Kidney (tissue), 14 donors: ENCODE results near the gene DGAT2L6. TPM values are rescaled to one million over a fixed set of nuclear protein-coding genes. Genes with fewer than 3 reads are reported as not detected.

Source experiments
- DNase-seq, 5 donors: peaks; one replicate each; pipeline ENCODE4 v3.0.0-alpha.2; 2013 to 2020
- FAIRE-seq: peaks from 2 replicates; lab custom pipeline; 2012; peaks lifted over from hg19 to GRCh38; lab: Jason Lieb, UNC
- H3K27ac ChIP-seq, 2 donors: one replicate each; pipeline ENCODE4 v1.7.0; 2013; ENCODE audit warnings: low read depth in 2 of 2, low read length in 2 of 2, inconsistent platforms in 1 of 2
- H3K27me3 ChIP-seq: one replicate; pipeline ENCODE4 v1.7.1; 2013; ENCODE audit warnings: low read length, inconsistent platforms; ENCODE audit not compliant: control insufficient read depth, insufficient read depth
- H3K36me3 ChIP-seq, 3 donors: one replicate each; pipeline versions ENCODE4 v1.7.0 to v1.7.1; 2013; ENCODE audit warnings: low read length in 3 of 3, control low read depth in 1 of 3, inconsistent platforms in 1 of 3; ENCODE audit not compliant: insufficient read depth in 3 of 3, control insufficient read depth in 2 of 3
- H3K4me1 ChIP-seq, 3 donors: one replicate each; pipeline versions ENCODE4 v1.7.0 to v1.7.1; 2013; ENCODE audit warnings: low read length in 3 of 3, inconsistent platforms in 1 of 3, low read depth in 1 of 3; ENCODE audit not compliant: control insufficient read depth in 2 of 3, insufficient read depth in 2 of 3
- H3K4me3 ChIP-seq, 3 donors: one replicate each; pipeline versions ENCODE4 v1.7.0 to v1.8.1; 2013; ENCODE audit warnings: low read length in 3 of 3, control low read depth in 1 of 3, inconsistent platforms in 1 of 3
- H3K9ac ChIP-seq, 3 donors: one replicate each; pipeline versions ENCODE4 v1.7.0 to v1.7.1; 2013; ENCODE audit warnings: low read length in 3 of 3, control low read depth in 1 of 3, inconsistent platforms in 1 of 3
- H3K9me3 ChIP-seq, 3 donors: one replicate each; pipeline versions ENCODE4 v1.7.0 to v1.7.1; 2013; ENCODE audit warnings: low read length in 3 of 3, control low read depth in 1 of 3, inconsistent platforms in 1 of 3; ENCODE audit not compliant: control insufficient read depth in 2 of 3, insufficient read depth in 1 of 3
- intact Hi-C: fragments of 100-400 bp; cut with DNase I; formaldehyde crosslinking; loops from one replicate; pipeline ENCODE4 v1.11.1; 2022
- polyA plus RNA-seq: library from polyadenylated mRNA; stranded (reverse); fragments of 350-450 nt; fragmentation: Illumina TruSeq; extraction: RNeasy Lipid Tissue Mini Kit (QIAGEN cat#74804); gene quantifications from one replicate; pipeline ENCODE4 v1.2.3, GENCODE V29; 2014; ENCODE audit warnings: low read depth, low replicate concordance; ENCODE audit not compliant: insufficient read depth
- total RNA-seq: library from RNA; stranded (reverse); fragmentation: NEBNext Ultra II Directional; extraction: Animal tissue kit (Norgen Biotek cat#: 25700); gene quantifications from one replicate; pipeline ENCODE4 v1.2.1, GENCODE V29; 2021
- TF ChIP-seq, protein P1 (sequence below): IDR thresholded peaks from 3 replicates; pipeline ENCODE4 v1.5.1; 2012; ENCODE audit warnings: mild to moderate bottlenecking, moderate library complexity, borderline replicate concordance; ENCODE audit not compliant: insufficient read depth; ENCODE audit errors: extremely low read depth
- donor health status: control.
- donor health status: control.
- donor health status: control.
- donor health status: control.
- donor health status: control.
- donor health status: DM: yes; HTN: yes; CAD: no.
- donor health status: Normal renal cell carcinoma (clear cell type).

Gene DGAT2L6
- total and polyA plus RNA-seq, 2 donors from 2014 or later: not detected

- peak overlapping the region in 1 of 2 donors; percentile 57 for H3K27ac ChIP-seq
- DNase-seq (peak in 2 of 5 donors; percentile 22 to 32), FAIRE-seq (no peak)
- peaks cover 0 to 10% (median 0%) of the 10 kb centered on the region in 3 donors for H3K4me1 ChIP-seq
- H3K36me3 ChIP-seq: no peaks in the 10 kb centered on the region
- no peaks in the 10 kb centered on the region for H3K27me3 ChIP-seq
- H3K9me3 ChIP-seq: no peaks in the 10 kb centered on the region
- intact Hi-C loops: no loop called here
- TF ChIP-seq, protein P1, sequence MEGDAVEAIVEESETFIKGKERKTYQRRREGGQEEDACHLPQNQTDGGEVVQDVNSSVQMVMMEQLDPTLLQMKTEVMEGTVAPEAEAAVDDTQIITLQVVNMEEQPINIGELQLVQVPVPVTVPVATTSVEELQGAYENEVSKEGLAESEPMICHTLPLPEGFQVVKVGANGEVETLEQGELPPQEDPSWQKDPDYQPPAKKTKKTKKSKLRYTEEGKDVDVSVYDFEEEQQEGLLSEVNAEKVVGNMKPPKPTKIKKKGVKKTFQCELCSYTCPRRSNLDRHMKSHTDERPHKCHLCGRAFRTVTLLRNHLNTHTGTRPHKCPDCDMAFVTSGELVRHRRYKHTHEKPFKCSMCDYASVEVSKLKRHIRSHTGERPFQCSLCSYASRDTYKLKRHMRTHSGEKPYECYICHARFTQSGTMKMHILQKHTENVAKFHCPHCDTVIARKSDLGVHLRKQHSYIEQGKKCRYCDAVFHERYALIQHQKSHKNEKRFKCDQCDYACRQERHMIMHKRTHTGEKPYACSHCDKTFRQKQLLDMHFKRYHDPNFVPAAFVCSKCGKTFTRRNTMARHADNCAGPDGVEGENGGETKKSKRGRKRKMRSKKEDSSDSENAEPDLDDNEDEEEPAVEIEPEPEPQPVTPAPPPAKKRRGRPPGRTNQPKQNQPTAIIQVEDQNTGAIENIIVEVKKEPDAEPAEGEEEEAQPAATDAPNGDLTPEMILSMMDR: no peak
- peak overlapping the region; percentile 85 to 99 (median 99) for H3K4me3 ChIP-seq
- H3K9ac ChIP-seq: peak overlapping the region; percentile 78 to 89 (median 84)
Observed at GRCh38 chrX:70134116-70134477, 43.2 kb upstream of the DGAT2L6 start.

DNA sequence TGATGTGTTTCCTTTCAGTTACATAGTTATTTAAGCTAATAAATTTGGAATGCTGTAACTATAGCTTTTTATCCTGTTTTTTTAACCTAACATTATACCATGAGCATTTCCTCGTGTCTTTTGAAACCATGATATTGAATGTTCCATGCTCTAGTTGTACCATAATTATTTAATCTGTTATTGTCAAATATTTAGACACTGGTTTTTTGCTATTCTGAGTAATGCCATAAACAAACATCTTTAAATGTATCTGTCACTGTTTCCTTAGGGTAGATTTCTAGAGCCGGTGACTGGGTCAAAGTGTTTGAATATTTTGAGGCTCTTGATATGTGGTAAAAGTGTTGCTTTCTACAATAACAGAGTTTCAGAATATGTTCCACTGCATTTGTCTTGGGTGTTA is 38.7 kb upstream of the DGAT2L6 start:
- peaks cover 0 to 10% (median 0%) of the 10 kb centered on the region in 3 donors for H3K4me1 ChIP-seq
- FAIRE-seq (no peak), DNase-seq (no peak)
- no peaks in the 10 kb centered on the region for H3K36me3 ChIP-seq
- H3K9ac ChIP-seq: no peak overlapping the region
- intact Hi-C loops: no loop called here
- no peak overlapping the region for H3K4me3 ChIP-seq
- TF ChIP-seq, protein P1: no peak
- no peak overlapping the region for H3K27ac ChIP-seq
- H3K9me3 ChIP-seq: no peaks in the 10 kb centered on the region
- H3K27me3 ChIP-seq: no peaks in the 10 kb centered on the region

DNA sequence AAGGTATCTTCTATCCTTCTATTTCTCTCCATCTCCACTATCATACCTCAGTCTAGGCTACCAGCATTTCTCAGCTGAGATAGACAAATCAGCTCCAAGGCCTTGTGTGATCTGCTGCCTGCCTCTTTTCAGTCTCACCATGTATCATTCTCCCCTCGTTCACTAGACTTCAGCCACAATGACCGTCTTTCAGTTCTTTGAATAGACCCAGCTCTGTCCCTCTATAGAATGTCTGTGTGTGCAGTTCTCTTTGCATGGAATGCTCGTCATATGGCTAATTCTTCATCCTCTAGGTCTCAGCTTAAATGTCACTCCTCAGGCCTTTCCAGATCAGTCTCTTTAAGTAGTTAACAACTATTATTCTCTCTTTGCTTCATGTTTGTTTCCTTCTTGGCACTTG is 37.5 kb upstream of the DGAT2L6 start:
- DNase-seq (no peak), FAIRE-seq (no peak)
- Histone ChIP-seq H3K9me3 (no peaks in the 10 kb centered on the region), H3K9ac (no peak overlapping the region), H3K4me3 (no peak overlapping the region), H3K36me3 (no peaks in the 10 kb centered on the region), H3K27ac (no peak overlapping the region), H3K27me3 (no peaks in the 10 kb centered on the region), H3K4me1 (peaks cover 0 to 7% (median 0%) of the 10 kb centered on the region in 3 donors)
- intact Hi-C loops: no loop called here
- TF ChIP-seq, protein P1: no peak

- no peak overlapping the region for H3K27ac ChIP-seq
- no peaks in the 10 kb centered on the region for H3K4me1 ChIP-seq
- DNase-seq (no peak), FAIRE-seq (no peak)
- intact Hi-C loops: no loop called here
- no peaks in the 10 kb centered on the region for H3K27me3 ChIP-seq
- no peak overlapping the region for H3K4me3 ChIP-seq
- no peaks in the 10 kb centered on the region for H3K9me3 ChIP-seq
- H3K36me3 ChIP-seq: no peaks in the 10 kb centered on the region
- H3K9ac ChIP-seq: no peak overlapping the region
- TF ChIP-seq, protein P1: no peak
Observed at GRCh38 chrX:70141373-70141772, 35.9 kb upstream of the DGAT2L6 start.
